H1 (cell line): ENCODE results near the gene NCKAP1. TPM values are rescaled to one million over a fixed set of nuclear protein-coding genes. Genes with fewer than 3 reads are reported as not detected.

Experiments used
- CTCF ChIA-PET: fragments of 300-600 bp; sonication (Branson Sonifier 250); formaldehyde crosslinking; loops from one replicate; lab custom pipeline; 2021; ENCODE audit not compliant: partially characterized antibody; lab: Charles Lee
- POLR2A ChIA-PET: fragments of 300-600 bp; sonication (Branson Sonifier 250); formaldehyde crosslinking; loops from one replicate; lab custom pipeline; 2021; ENCODE audit warnings: inconsistent platforms; ENCODE audit not compliant: partially characterized antibody; lab: Charles Lee
- DNase-seq, 2 experiments: peaks; one replicate each; pipeline versions ENCODE4 v3.0.0 to v3.0.0-alpha.2; 2010 to 2022; ENCODE audit warnings: low spot score in 2 of 2, low read depth in 1 of 2, mixed read lengths in 1 of 2
- FAIRE-seq: peaks from 2 replicates; lab custom pipeline; 2011; peaks lifted over from hg19 to GRCh38; lab: Jason Lieb, UNC
- H2AFZ ChIP-seq: 2 replicates; pipeline ENCODE4 v1.8.1; 2012; ENCODE audit warnings: low read length, inconsistent platforms
- H2AK5ac ChIP-seq: 2 replicates; pipeline ENCODE4 v1.6.1; 2013; ENCODE audit warnings: low read depth, low read length
- H2BK120ac ChIP-seq: replicated peaks from 2 replicates; pipeline ENCODE3; 2013; ENCODE audit warnings: low read depth, low read length, inconsistent platforms
- H2BK12ac ChIP-seq: 2 replicates; pipeline ENCODE4 v1.6.1; 2013; ENCODE audit warnings: low read depth, low read length
- H2BK15ac ChIP-seq: 2 replicates; pipeline ENCODE4 v1.6.1; 2013; ENCODE audit warnings: low read length
- H2BK20ac ChIP-seq: 2 replicates; pipeline ENCODE4 v1.6.1; 2013; ENCODE audit warnings: low read length
- H2BK5ac ChIP-seq: 2 replicates; pipeline ENCODE4 v1.6.1; 2013; ENCODE audit warnings: low read depth, low read length
- H3K14ac ChIP-seq: 2 replicates; pipeline ENCODE4 v1.6.1; 2013; ENCODE audit warnings: inconsistent platforms; ENCODE audit not compliant: insufficient read length
- H3K18ac ChIP-seq: 2 replicates; pipeline ENCODE4 v1.6.1; 2013; ENCODE audit warnings: low read length; ENCODE audit errors: extremely low read depth
- H3K23ac ChIP-seq: 2 replicates; pipeline ENCODE4 v1.6.1; 2013; ENCODE audit warnings: inconsistent platforms; ENCODE audit not compliant: insufficient read length
- H3K23me2 ChIP-seq: 2 replicates; pipeline ENCODE4 v1.6.1; 2013; ENCODE audit warnings: low read depth, low read length
- H3K27ac ChIP-seq: 2 replicates; pipeline ENCODE4 v1.6.1; 2011; ENCODE audit warnings: low read depth, low read length, inconsistent platforms
- H3K27me3 ChIP-seq, 4 experiments: replicated peaks in 1 of 4; 1 replicate in 1 of 4; 2 replicates in 3 of 4; pipeline versions ENCODE4 v1.6.1 to v1.8.1; 2011 to 2013; ENCODE audit warnings: low read length in 3 of 4, mild to moderate bottlenecking in 3 of 4, inconsistent platforms in 2 of 4, mixed read lengths in 2 of 4, moderate library complexity in 1 of 4; ENCODE audit not compliant: control insufficient read depth in 3 of 4, insufficient read depth in 3 of 4; ENCODE audit errors: extremely low read depth in 1 of 4
- H3K36me3 ChIP-seq, 4 experiments: 2 replicates each; pipeline versions ENCODE4 v1.6.1 to v1.8.1; 2011 to 2013; ENCODE audit warnings: mild to moderate bottlenecking in 4 of 4, low read length in 3 of 4, moderate library complexity in 2 of 4, control low read depth in 1 of 4, inconsistent platforms in 1 of 4; ENCODE audit not compliant: insufficient read depth in 4 of 4, control insufficient read depth in 2 of 4
- H3K4ac ChIP-seq: replicated peaks from 2 replicates; pipeline ENCODE3; 2013; ENCODE audit warnings: low read length, low read depth, mixed read lengths, inconsistent platforms; ENCODE audit not compliant: insufficient read length
- H3K4me1 ChIP-seq, 4 experiments: replicated peaks in 1 of 4; 1 replicate in 1 of 4; 2 replicates in 3 of 4; pipeline versions ENCODE4 v1.6.1 to v1.8.1; 2011 to 2013; ENCODE audit warnings: low read length in 3 of 4, inconsistent platforms in 2 of 4, mixed read lengths in 1 of 4; ENCODE audit not compliant: insufficient read depth in 4 of 4, control insufficient read depth in 3 of 4
- H3K4me2 ChIP-seq, 2 experiments: 2 replicates each; pipeline versions ENCODE4 v1.6.1 to v1.8.1; 2011 to 2013; ENCODE audit warnings: low read depth in 2 of 2, low read length in 2 of 2, control low read depth in 1 of 2, inconsistent platforms in 1 of 2, mild to moderate bottlenecking in 1 of 2; ENCODE audit not compliant: insufficient read depth in 1 of 2
- H3K4me3 ChIP-seq, 4 experiments: fragments of 200-600, 300-600 bp in 1 of 4; sonication (generic), shearing (Covaris generic), sonication (Bioruptor Twin) in 1 of 4; 2 replicates each; pipeline versions ENCODE4 v1.5.1 to v1.8.1; 2011 to 2016; ENCODE audit warnings: low read length in 4 of 4, low read depth in 3 of 4, control low read depth in 2 of 4, inconsistent platforms in 2 of 4, mild to moderate bottlenecking in 2 of 4, mixed read lengths in 1 of 4, moderate library complexity in 1 of 4; ENCODE audit not compliant: insufficient read depth in 2 of 4; ENCODE audit errors: extremely low read depth in 1 of 4
- H3K56ac ChIP-seq: replicated peaks from 2 replicates; pipeline ENCODE3; 2013; ENCODE audit warnings: low read depth, mild to moderate bottlenecking, mixed read lengths, low read length, inconsistent platforms; ENCODE audit not compliant: insufficient read length
- H3K79me1 ChIP-seq: 2 replicates; pipeline ENCODE4 v1.6.1; 2013; ENCODE audit warnings: low read depth, low read length, control low read depth
- H3K79me2 ChIP-seq, 2 experiments: 2 replicates each; pipeline versions ENCODE4 v1.6.1 to v1.8.1; 2012 to 2013; ENCODE audit warnings: low read length in 2 of 2, mild to moderate bottlenecking in 2 of 2, inconsistent platforms in 1 of 2; ENCODE audit not compliant: insufficient read depth in 2 of 2, control insufficient read depth in 1 of 2
- H3K9ac ChIP-seq, 4 experiments: replicated peaks in 1 of 4; 1 replicate in 1 of 4; 2 replicates in 3 of 4; pipeline versions ENCODE4 v1.6.1 to v1.8.1; 2011 to 2013; ENCODE audit warnings: low read depth in 3 of 4, low read length in 3 of 4, control low read depth in 2 of 4, mild to moderate bottlenecking in 2 of 4, moderate library complexity in 2 of 4, inconsistent platforms in 1 of 4; ENCODE audit errors: extremely low read depth in 1 of 4
- H3K9me3 ChIP-seq, 2 experiments: 2 replicates each; pipeline versions ENCODE4 v1.6.1 to v1.8.1; 2012 to 2013; ENCODE audit warnings: mild to moderate bottlenecking in 2 of 2, moderate library complexity in 2 of 2, control low read depth in 1 of 2, inconsistent platforms in 1 of 2, low read depth in 1 of 2, low read length in 1 of 2, mixed read lengths in 1 of 2; ENCODE audit not compliant: insufficient read depth in 2 of 2
- H4K20me1 ChIP-seq, 2 experiments: replicated peaks in 1 of 2; 2 replicates each; pipeline versions ENCODE3 to v1.8.1; 2011 to 2013; ENCODE audit warnings: inconsistent platforms in 2 of 2, low read length in 2 of 2, mild to moderate bottlenecking in 1 of 2; ENCODE audit not compliant: insufficient read depth in 2 of 2, control insufficient read depth in 1 of 2
- H4K5ac ChIP-seq: 2 replicates; pipeline ENCODE4 v1.6.1; 2013; ENCODE audit warnings: low read length, low read depth, mixed read lengths, inconsistent platforms; ENCODE audit not compliant: insufficient read length
- H4K8ac ChIP-seq: 2 replicates; pipeline ENCODE4 v1.8.0; 2013; ENCODE audit warnings: mild to moderate bottlenecking, moderate library complexity, low read length, inconsistent platforms; ENCODE audit not compliant: insufficient read depth; ENCODE audit errors: extremely low read depth
- H4K91ac ChIP-seq: replicated peaks from 2 replicates; pipeline ENCODE3; 2013; ENCODE audit warnings: low read length, mixed read lengths, inconsistent platforms; ENCODE audit not compliant: insufficient read length
- WGBS, 2 experiments: shearing (Covaris generic) in 1 of 2; methylation state at CpG; one replicate each; pipeline versions ENCODE4 v1.1.6 to v1.1.7; 2013 to 2015; ENCODE audit warnings: low lambda C conversion rate in 2 of 2, mixed read lengths in 2 of 2, inconsistent platforms in 1 of 2, low coverage in 1 of 2, missing lambda C conversion rate in 1 of 2; ENCODE audit not compliant: insufficient replicate concordance in 2 of 2, insufficient coverage in 1 of 2, insufficient read length in 1 of 2; ENCODE audit errors: extremely low coverage in 1 of 2, missing lambda C conversion rate in 1 of 2; 5-methylcytosine and 5-hydroxymethylcytosine counted together
- polyA plus RNA-seq, 7 experiments: library from polyadenylated mRNA; depleted of rRNA in 3 of 7; stranded (reverse) in 5 of 7; unstranded in 2 of 7; fragments of >200 nt in 5 of 7; fragments of 200-250 nt in 2 of 7; gene quantifications; 1 replicate in 5 of 7; 2 replicates in 1 of 7; 4 replicates in 1 of 7; pipeline versions ENCODE4 v1.2.1 to v1.2.3, GENCODE V29; 2011 to 2013; ENCODE audit warnings: missing spikeins in 2 of 7, mixed read lengths in 2 of 7
- total RNA-seq: library from RNA; stranded (reverse); fragmentation: NEBNext Ultra II Directional; extraction: Animal tissue kit (Norgen Biotek cat#: 25700); gene quantifications from 2 replicates; pipeline ENCODE4 v1.2.1, GENCODE V29; 2021

The NCKAP1 gene
- total and polyA plus RNA-seq, 2 of the 8 experiments (the other 6 are each of a cell fraction or from before 2014, with no cell fraction given), result 90.8 to 173 TPM

DNA sequence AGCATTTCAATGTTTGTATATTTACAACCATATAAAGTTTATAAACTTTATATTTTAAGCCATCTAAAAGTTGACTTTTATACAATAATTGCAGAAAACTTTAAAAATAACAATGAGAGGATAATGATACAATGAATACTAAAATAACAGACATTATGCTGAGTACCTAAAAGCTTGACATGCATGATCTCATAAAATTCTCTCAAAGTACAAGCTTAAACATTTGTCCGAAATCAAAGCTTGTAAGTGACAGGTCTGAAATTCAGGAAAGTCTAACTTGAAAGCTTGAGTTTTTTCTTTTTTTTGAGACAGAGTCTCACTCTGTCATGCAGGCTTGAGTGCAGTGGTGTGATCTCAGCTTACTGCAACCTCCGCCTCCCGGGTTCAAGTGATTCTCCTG, 87.7 kb downstream of the NCKAP1 start:
- no peaks in the 10 kb centered on the region for H3K79me2 ChIP-seq
- no peak overlapping the region for H3K4ac ChIP-seq
- FAIRE-seq (no peak), DNase-seq (no peak)
- no peak overlapping the region for H2BK120ac ChIP-seq
- peaks cover 0 to 62% (median 16%) of the 10 kb centered on the region in 4 experiments; a peak in 5 of 8 replicates for H3K36me3 ChIP-seq
- H4K8ac ChIP-seq, result no peak overlapping the region
- no peak overlapping the region for H2AFZ ChIP-seq
- H2AK5ac ChIP-seq, result no peak overlapping the region
- POLR2A ChIA-PET, result interaction anchor here (0.7 to 0.8 kb wide), 2 partner anchors 11 to 166 kb away, joined by 3 read pairs; no protein-coding TSS in a partner anchor
- no peaks in the 10 kb centered on the region for H3K27me3 ChIP-seq
- no peak overlapping the region for H3K56ac ChIP-seq
- H3K9me3 ChIP-seq, result no peaks in the 10 kb centered on the region
- no peak overlapping the region for H4K5ac ChIP-seq
- no peak overlapping the region for H3K23ac ChIP-seq
- H3K9ac ChIP-seq, result no peak overlapping the region
- H3K14ac ChIP-seq, result no peak overlapping the region
- H3K23me2 ChIP-seq, result no peaks in the 10 kb centered on the region
- CTCF ChIA-PET, result interaction anchor here (0.5 to 2.0 kb wide), 5 partner anchors 20 to 188 kb away, joined by 3 to 7 read pairs (median 3); no protein-coding TSS in a partner anchor
- no peaks in the 10 kb centered on the region for H3K4me1 ChIP-seq
- H4K91ac ChIP-seq, result no peak overlapping the region
- 0 out of 2 replicates have a peak, but pooled peaks cover 2% of the 10 kb centered on the region for H3K79me1 ChIP-seq
- no peak overlapping the region for H2BK5ac ChIP-seq
- H4K20me1 ChIP-seq, result no peaks in the 10 kb centered on the region
- H2BK12ac ChIP-seq, result no peak overlapping the region
- H2BK20ac ChIP-seq, result no peak overlapping the region
- no peak overlapping the region for H2BK15ac ChIP-seq
- H3K4me3 ChIP-seq, result no peak overlapping the region
- no peak overlapping the region for H3K4me2 ChIP-seq
- 100% methylated on average over 3 of the region's 3 CpGs; no CpG with 5 or more reads in 1 of the 2 experiments for WGBS, 2 experiments
- no peak overlapping the region for H3K27ac ChIP-seq
- no peak overlapping the region for H3K18ac ChIP-seq
